Common myeloid progenitor, CD34-positive (primary cell): Measurements from ENCODE around the gene PLPP1.

Source experiments
- CTCF ChIA-PET: fragments of 350-600 bp; sonication (Branson Sonifier 250); formaldehyde crosslinking; loops from one replicate; lab custom pipeline; 2021; ENCODE audit warnings: antibody characterized with exemption; lab: Charles Lee
- POLR2A ChIA-PET: fragments of 350-600 bp; sonication (Branson Sonifier 250); formaldehyde crosslinking; loops from one replicate; lab custom pipeline; 2021; ENCODE audit warnings: antibody characterized with exemption; lab: Charles Lee
- DNase-seq, 3 donors: peaks; one replicate each; pipeline versions ENCODE4 v3.0.0 to v3.0.0-alpha.2; 2013
- H3K27ac ChIP-seq, 2 experiments: 1 replicate in 1 of 2; 2 replicates in 1 of 2; pipeline ENCODE4 v1.7.0; 2013; ENCODE audit warnings: inconsistent platforms in 2 of 2, low read length in 2 of 2, mild to moderate bottlenecking in 2 of 2, low read depth in 1 of 2, moderate library complexity in 1 of 2; ENCODE audit not compliant: severe bottlenecking in 2 of 2, insufficient read depth in 1 of 2, poor library complexity in 1 of 2
- H3K27me3 ChIP-seq, 5 experiments: replicated peaks in 2 of 5; 1 replicate in 3 of 5; 2 replicates in 2 of 5; pipeline versions ENCODE4 v1.6.1 to v1.7.0; 2013; ENCODE audit warnings: low read length in 4 of 5, mild to moderate bottlenecking in 2 of 5, moderate library complexity in 2 of 5, inconsistent platforms in 1 of 5; ENCODE audit not compliant: insufficient read depth in 5 of 5, control insufficient read depth in 4 of 5
- H3K36me3 ChIP-seq, 4 experiments: 1 replicate in 2 of 4; 2 replicates in 2 of 4; pipeline versions ENCODE4 v1.6.1 to v1.7.0; 2013; ENCODE audit warnings: low read length in 3 of 4, control low read depth in 1 of 4, mild to moderate bottlenecking in 1 of 4; ENCODE audit not compliant: control insufficient read depth in 4 of 4, insufficient read depth in 4 of 4
- H3K4me1 ChIP-seq, 4 experiments: 1 replicate in 3 of 4; 2 replicates in 1 of 4; pipeline versions ENCODE4 v1.6.1 to v1.7.1; 2013; ENCODE audit warnings: low read length in 3 of 4, mild to moderate bottlenecking in 3 of 4, control low read depth in 1 of 4, inconsistent platforms in 1 of 4, moderate library complexity in 1 of 4; ENCODE audit not compliant: control insufficient read depth in 4 of 4, insufficient read depth in 4 of 4; ENCODE audit errors: control extremely low read depth in 1 of 4
- H3K4me3 ChIP-seq, 7 experiments: 1 replicate in 4 of 7; 2 replicates in 3 of 7; pipeline versions ENCODE4 v1.5.1 to v1.7.0; 2013; ENCODE audit warnings: mild to moderate bottlenecking in 7 of 7, low read length in 6 of 7, moderate library complexity in 6 of 7, inconsistent platforms in 2 of 7, low read depth in 2 of 7, control low read depth in 1 of 7; ENCODE audit not compliant: insufficient read depth in 4 of 7, control insufficient read depth in 1 of 7; ENCODE audit errors: extremely low read depth in 1 of 7
- H3K9me3 ChIP-seq, 5 experiments: 1 replicate in 4 of 5; 2 replicates in 1 of 5; pipeline versions ENCODE4 v1.6.1 to v1.7.1; 2013; ENCODE audit warnings: low read length in 4 of 5, mild to moderate bottlenecking in 2 of 5, inconsistent platforms in 1 of 5, low read depth in 1 of 5, moderate library complexity in 1 of 5; ENCODE audit not compliant: control insufficient read depth in 4 of 5, insufficient read depth in 2 of 5; ENCODE audit errors: control extremely low read depth in 1 of 5
- WGBS: methylation state at CpG from one replicate; pipeline ENCODE4 v1.1.5; 2013; ENCODE audit not compliant: insufficient coverage; 5-methylcytosine and 5-hydroxymethylcytosine counted together

Gene PLPP1

GRCh38 chr5:55391707-55392106, 143.1 kb downstream of the PLPP1 start:
- no peak for DNase-seq
- Histone ChIP-seq H3K4me3 (no peak overlapping the region), H3K27me3 (no peaks in the 10 kb centered on the region), H3K9me3 (peaks cover 0 to 15% (median 12%) of the 10 kb centered on the region in 5 experiments), H3K36me3 (peaks cover 21 to 56% (median 35%) of the 10 kb centered on the region in 4 experiments), H3K4me1 (no peaks in the 10 kb centered on the region), H3K27ac (no peak overlapping the region)
- no CpG with 5 or more reads among the region's 2 CpGs for WGBS
- POLR2A ChIA-PET, result no interaction called here
- CTCF ChIA-PET, result interaction anchor here (1.4 kb wide), 1 partner anchor 10 kb away, joined by 7 read pairs; no protein-coding TSS in a partner anchor

- WGBS, result 100% methylated on average over 1 of the region's 2 CpGs
- CTCF ChIA-PET, result no interaction called here
These were observed 146.9 kb downstream of the PLPP1 start for GRCh38 chr5:55387865-55388264.

GRCh38 chr5:55386356-55386755, 148.4 kb downstream of the PLPP1 start:
- POLR2A ChIA-PET, result no interaction called here
- Histone ChIP-seq H3K4me1 (no peaks in the 10 kb centered on the region), H3K9me3 (peaks cover 1 to 15% (median 7%) of the 10 kb centered on the region in 5 experiments), H3K27ac (no peak overlapping the region), H3K4me3 (no peak overlapping the region), H3K27me3 (no peaks in the 10 kb centered on the region), H3K36me3 (peaks cover 23 to 63% (median 43%) of the 10 kb centered on the region in 4 experiments)
- CTCF ChIA-PET, result interaction anchor here (1.1 kb wide), 1 partner anchor 16 kb away, joined by 3 read pairs; no protein-coding TSS in a partner anchor
- DNase-seq, result no peak
- WGBS, result no CpG with 5 or more reads among the region's 1 CpG

More at GRCh38 chr5:55387865-55388264, 146.9 kb downstream of the PLPP1 start:
- Histone ChIP-seq H3K4me1 (no peaks in the 10 kb centered on the region), H3K4me3 (no peak overlapping the region), H3K27ac (no peak overlapping the region), H3K9me3 (peaks cover 0 to 22% (median 13%) of the 10 kb centered on the region in 5 experiments), H3K27me3 (no peaks in the 10 kb centered on the region), H3K36me3 (peaks cover 19 to 66% (median 48%) of the 10 kb centered on the region in 4 experiments)
- DNase-seq, result no peak
- POLR2A ChIA-PET, result interaction anchor here (0.6 kb wide), 1 partner anchor 1861 kb away, joined by 4 read pairs; no protein-coding TSS in a partner anchor

- no peak overlapping the region for H3K27ac ChIP-seq
- DNase-seq, result no peak
- ChIA-PET POLR2A (no interaction called here), CTCF (no interaction called here)
- peaks cover 2 to 15% (median 7%) of the 10 kb centered on the region in 5 experiments for H3K9me3 ChIP-seq
- no peak overlapping the region for H3K4me3 ChIP-seq
- no peaks in the 10 kb centered on the region for H3K27me3 ChIP-seq
- H3K4me1 ChIP-seq, result no peaks in the 10 kb centered on the region
- no CpG with 5 or more reads among the region's 3 CpGs for WGBS
- H3K36me3 ChIP-seq, result peaks cover 23 to 62% (median 41%) of the 10 kb centered on the region in 4 experiments
These were observed 148.9 kb downstream of the PLPP1 start for GRCh38 chr5:55385846-55386245.

GRCh38 chr5:55385227-55385626, 149.5 kb downstream of the PLPP1 start:
- POLR2A ChIA-PET, result no interaction called here
- Histone ChIP-seq H3K36me3 (peaks cover 23 to 62% (median 37%) of the 10 kb centered on the region in 4 experiments), H3K4me3 (no peak overlapping the region), H3K4me1 (no peaks in the 10 kb centered on the region), H3K27ac (no peak overlapping the region), H3K9me3 (peaks cover 3 to 15% (median 3%) of the 10 kb centered on the region in 5 experiments), H3K27me3 (no peaks in the 10 kb centered on the region)
- CTCF ChIA-PET, result interaction anchor here (1.3 kb wide), 1 partner anchor 16 kb away, joined by 3 read pairs; no protein-coding TSS in a partner anchor
- WGBS, result no CpG with 5 or more reads among the region's 1 CpG
- DNase-seq, result no peak

- no peaks in the 10 kb centered on the region for H3K27me3 ChIP-seq
- H3K36me3 ChIP-seq, result peaks cover 22 to 63% (median 35%) of the 10 kb centered on the region in 4 experiments
- H3K4me3 ChIP-seq, result no peak overlapping the region
- CTCF ChIA-PET, result no interaction called here
- H3K27ac ChIP-seq, result no peak overlapping the region
- no peaks in the 10 kb centered on the region for H3K4me1 ChIP-seq
- peaks cover 3 to 15% (median 3%) of the 10 kb centered on the region in 5 experiments for H3K9me3 ChIP-seq
- POLR2A ChIA-PET, result no interaction called here
- no peak for DNase-seq
- WGBS, result no CpG with 5 or more reads among the region's 2 CpGs
These were observed 150.7 kb downstream of the PLPP1 start for GRCh38 chr5:55384072-55384471.

GRCh38 chr5:55383254-55383653, 151.5 kb downstream of the PLPP1 start:
- ChIA-PET POLR2A (no interaction called here), CTCF (no interaction called here)

More at GRCh38 chr5:55383254-55383653, 151.5 kb downstream of the PLPP1 start:
- peaks cover 3 to 15% (median 3%) of the 10 kb centered on the region in 5 experiments for H3K9me3 ChIP-seq
- no peaks in the 10 kb centered on the region for H3K4me1 ChIP-seq
- no peaks in the 10 kb centered on the region for H3K27me3 ChIP-seq
- peaks cover 19 to 69% (median 34%) of the 10 kb centered on the region in 4 experiments for H3K36me3 ChIP-seq
- peak in 2 of 3 donors; percentile 25 to 40 for DNase-seq
- H3K4me3 ChIP-seq, result no peak overlapping the region
- H3K27ac ChIP-seq, result no peak overlapping the region
